ENCODE measurements around the gene DMGDH. TPM values are rescaled to one million over a fixed set of nuclear protein-coding genes. Genes with fewer than 3 reads are reported as not detected.

Gene DMGDH
- total RNA-seq, 1 experiment from 2014 or later = not detected

GRCh38 chr5:79112703-79113058, 43.2 kb upstream of the DMGDH start:
- Histone ChIP-seq H3K9me3 (ENCODE audit: control insufficient read depth, low read depth, low read length) (no peaks in the 10 kb centered on the region), H3K23me2 (ENCODE audit: insufficient read length, low read depth, low read length, poor library complexity, severe bottlenecking) (peaks cover 11% of the 10 kb centered on the region), H3K23ac (ENCODE audit: insufficient read length, low read depth, low read length) (no peak overlapping the region), H3K27me3 (ENCODE audit: insufficient read depth, low read length) (peaks cover 13% of the 10 kb centered on the region; the same call in 1 of the 2 replicates), H3K4ac (ENCODE audit: low read depth, low read length) (no peak overlapping the region), H3K18ac (ENCODE audit: insufficient read length, low read depth, low read length) (no peak overlapping the region), H4K5ac (ENCODE audit: insufficient read length, low read depth, low read length) (no peak overlapping the region), H3T11ph (ENCODE audit: low read length) (no peak overlapping the region), H3K9ac (ENCODE audit: extremely low read depth, insufficient read length, low read length) (no peak overlapping the region), H3K14ac (ENCODE audit: insufficient read depth, low read length) (no peak overlapping the region), H2BK5ac (ENCODE audit: insufficient read length, low read length) (no peak overlapping the region), H2BK12ac (ENCODE audit: insufficient read length, low read depth, low read length) (no peak overlapping the region), H3K79me2 (ENCODE audit: insufficient read depth, low read length) (no peaks in the 10 kb centered on the region), H2BK20ac (ENCODE audit: low read depth, low read length, poor library complexity, severe bottlenecking) (no peak overlapping the region), H2AK5ac (ENCODE audit: insufficient read length, low read length) (no peak overlapping the region), H3K27ac (ENCODE audit: insufficient read length, low read depth, low read length) (no peak overlapping the region), H4K91ac (ENCODE audit: insufficient read length, low read depth, low read length) (no peak overlapping the region), H3K56ac (ENCODE audit: insufficient read length, low read depth, low read length) (no peak overlapping the region), H3K4me1 (ENCODE audit: insufficient read depth, low read length) (no peaks in the 10 kb centered on the region; the same call in none of the 2 replicates), H3K4me2 (ENCODE audit: insufficient read depth, insufficient read length, low read length) (peak overlapping the region; percentile 49), H2AFZ (ENCODE audit: low read length) (no peak overlapping the region), H4K8ac (replicated peaks; ENCODE audit: insufficient read length, low read depth, low read length) (no peak overlapping the region), H3K79me1 (ENCODE audit: insufficient read depth, low read depth, low read length, poor library complexity, severe bottlenecking) (no peaks in the 10 kb centered on the region), H2BK120ac (ENCODE audit: low read depth, low read length, poor library complexity, severe bottlenecking) (no peak overlapping the region), H4K20me1 (ENCODE audit: control insufficient read depth, insufficient read depth, insufficient read length) (no peaks in the 10 kb centered on the region), H2BK15ac (ENCODE audit: low read depth, low read length) (no peak overlapping the region)
- no peak for DNase-seq
- WGBS (ENCODE audit: extremely low coverage, insufficient read length, low lambda C conversion rate) = no CpG with 5 or more reads among the region's 5 CpGs
- peaks cover 7 to 9% of the 10 kb centered on the region in 2 experiments for H3K4me1 Mint-ChIP-seq
- no peak for TF ChIP-seq CTCF (conservative IDR thresholded peaks at IDR 0.05)
- no peaks in the 10 kb centered on the region for H3K9me3 Mint-ChIP-seq
- peak overlapping the region; percentile 70 to 88 for H3K4me3 Mint-ChIP-seq
- H3K27me3 Mint-ChIP-seq (ENCODE audit: low read depth) = peaks cover 54% of the 10 kb centered on the region
- H3K27ac Mint-ChIP-seq = no peak overlapping the region
- no peaks in the 10 kb centered on the region for H3K36me3 Mint-ChIP-seq (ENCODE audit: insufficient read depth in 1 of 3, low read depth in 3 of 3)

Data from H9 (cell line).